GM19240 (cell line): ENCODE measurements around the gene ZC3H10.
A peak's percentile ranks its signal among the peaks of the same experiment; 100 is the strongest.

ENCODE experiments used
- DNase-seq: peaks from one replicate; pipeline ENCODE4 v3.0.0; 2011; ENCODE audit warnings: low spot score; ENCODE audit not compliant: insufficient read length

The ZC3H10 gene

GRCh38 chr12:56127485-56127887 lies 9.4 kb downstream of the ZC3H10 start:
- DNase-seq: no peak

- DNase-seq: peak; percentile 92
These were observed 10.0 kb downstream of the ZC3H10 start, which contains the start of gene ESYT1 for GRCh38 chr12:56127888-56128669. Gene ESYT1 (plus strand): TSS chr12:56128267. CDS start chr12:56128320, 53 bp downstream.

- no peak for DNase-seq
These were observed 10.7 kb downstream of the ZC3H10 start for GRCh38 chr12:56128670-56129205.

GRCh38 chr12:56129206-56129941 lies 11.3 kb downstream of the ZC3H10 start:
- DNase-seq: peak; percentile 31

- no peak for DNase-seq
These were observed 12.0 kb downstream of the ZC3H10 start for GRCh38 chr12:56129942-56130495.

GRCh38 chr12:56130876-56131275 lies 12.8 kb downstream of the ZC3H10 start:
- no peak for DNase-seq

GRCh38 chr12:56134897-56135296 lies 16.8 kb downstream of the ZC3H10 start:
- no peak for DNase-seq

- DNase-seq: no peak
These were observed 19.9 kb downstream of the ZC3H10 start for GRCh38 chr12:56137853-56138571.

- DNase-seq: no peak
These were observed 24.1 kb downstream of the ZC3H10 start for GRCh38 chr12:56141946-56142784.

- no peak for DNase-seq
These were observed 25.2 kb downstream of the ZC3H10 start for GRCh38 chr12:56143217-56143616.

- no peak for DNase-seq
These were observed 25.8 kb downstream of the ZC3H10 start for GRCh38 chr12:56143870-56144269.

GRCh38 chr12:56145217-56145616 lies 27.2 kb downstream of the ZC3H10 start:
- no peak for DNase-seq

- DNase-seq: no peak
These were observed 28.7 kb downstream of the ZC3H10 start for GRCh38 chr12:56146492-56147460.

- DNase-seq: no peak
These were observed 32.5 kb downstream of the ZC3H10 start for GRCh38 chr12:56150563-56150962.

- peak; percentile 50 for DNase-seq
These were observed 33.6 kb downstream of the ZC3H10 start for GRCh38 chr12:56151672-56152131.

GRCh38 chr12:56152132-56152755 lies 34.2 kb downstream of the ZC3H10 start, which contains the start of gene MYL6B:
Gene MYL6B (plus strand): TSS chr12:56152587. CDS start chr12:56153919, 1,332 bp downstream.
- peak; percentile 84 for DNase-seq

- no peak for DNase-seq
These were observed 35.0 kb downstream of the ZC3H10 start for GRCh38 chr12:56152756-56153677.
